GM12864 (cell line): ENCODE data around the gene INSRR.

Source experiments
- DNase-seq: peaks from one replicate; pipeline ENCODE4 v3.0.0-alpha.2; 2011; ENCODE audit warnings: low read depth
- H3K4me3 ChIP-seq: 2 replicates; pipeline ENCODE4 v1.5.1; 2011; ENCODE audit warnings: mild to moderate bottlenecking, low read depth, low read length, control low read depth
- TF ChIP-seq, protein P1 (sequence below): IDR thresholded peaks from 2 replicates; pipeline ENCODE4 v1.5.1; 2011; ENCODE audit warnings: low read depth, mild to moderate bottlenecking, moderate library complexity, low read length, control low read depth, inconsistent platforms; ENCODE audit errors: missing control alignments

Gene INSRR

DNA sequence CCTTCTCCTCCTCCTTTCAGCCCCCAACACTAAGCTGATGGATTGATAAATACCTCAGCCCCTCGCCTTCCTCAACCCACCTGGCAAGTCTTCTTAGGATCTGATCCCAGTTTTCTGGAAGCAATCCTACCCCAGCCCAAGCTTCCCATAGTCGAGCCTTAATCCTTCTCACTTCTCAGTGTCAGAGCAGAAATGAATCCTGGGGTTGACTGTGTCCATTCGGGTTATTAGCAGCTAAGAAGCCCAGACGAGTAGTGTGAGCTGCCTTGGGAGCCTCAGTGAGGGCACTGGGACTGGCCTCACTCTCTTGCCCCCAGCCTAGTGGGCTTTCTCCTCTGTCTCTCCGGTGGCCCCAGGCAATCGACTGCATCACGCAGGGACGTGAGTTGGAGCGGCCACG, 22.2 kb upstream of the INSRR start:
- no peak overlapping the region for H3K4me3 ChIP-seq
- DNase-seq, result no peak
- TF ChIP-seq, protein P1, sequence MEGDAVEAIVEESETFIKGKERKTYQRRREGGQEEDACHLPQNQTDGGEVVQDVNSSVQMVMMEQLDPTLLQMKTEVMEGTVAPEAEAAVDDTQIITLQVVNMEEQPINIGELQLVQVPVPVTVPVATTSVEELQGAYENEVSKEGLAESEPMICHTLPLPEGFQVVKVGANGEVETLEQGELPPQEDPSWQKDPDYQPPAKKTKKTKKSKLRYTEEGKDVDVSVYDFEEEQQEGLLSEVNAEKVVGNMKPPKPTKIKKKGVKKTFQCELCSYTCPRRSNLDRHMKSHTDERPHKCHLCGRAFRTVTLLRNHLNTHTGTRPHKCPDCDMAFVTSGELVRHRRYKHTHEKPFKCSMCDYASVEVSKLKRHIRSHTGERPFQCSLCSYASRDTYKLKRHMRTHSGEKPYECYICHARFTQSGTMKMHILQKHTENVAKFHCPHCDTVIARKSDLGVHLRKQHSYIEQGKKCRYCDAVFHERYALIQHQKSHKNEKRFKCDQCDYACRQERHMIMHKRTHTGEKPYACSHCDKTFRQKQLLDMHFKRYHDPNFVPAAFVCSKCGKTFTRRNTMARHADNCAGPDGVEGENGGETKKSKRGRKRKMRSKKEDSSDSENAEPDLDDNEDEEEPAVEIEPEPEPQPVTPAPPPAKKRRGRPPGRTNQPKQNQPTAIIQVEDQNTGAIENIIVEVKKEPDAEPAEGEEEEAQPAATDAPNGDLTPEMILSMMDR, result no peak

DNA sequence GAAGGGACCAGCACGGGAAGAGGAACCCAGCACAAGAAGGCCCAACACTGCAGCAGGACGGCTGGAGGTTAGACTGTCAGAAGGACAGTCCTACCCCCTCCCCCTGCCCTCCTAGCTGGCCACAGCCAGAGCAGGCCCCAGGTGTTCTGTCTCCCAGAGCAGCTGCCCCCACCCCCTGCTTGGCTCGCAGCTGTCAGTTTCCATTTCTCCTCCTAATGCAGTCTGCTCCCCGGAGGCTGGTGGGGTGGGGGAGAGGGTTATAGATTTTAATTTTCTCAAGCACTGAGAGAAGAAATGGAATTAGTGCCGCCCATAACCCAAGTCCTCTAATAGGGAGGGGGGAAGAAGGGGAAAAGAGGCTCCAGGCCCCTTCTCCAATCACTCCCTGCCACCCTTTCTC, 21.6 kb upstream of the INSRR start:
- no peak overlapping the region for H3K4me3 ChIP-seq
- DNase-seq, result no peak

DNA sequence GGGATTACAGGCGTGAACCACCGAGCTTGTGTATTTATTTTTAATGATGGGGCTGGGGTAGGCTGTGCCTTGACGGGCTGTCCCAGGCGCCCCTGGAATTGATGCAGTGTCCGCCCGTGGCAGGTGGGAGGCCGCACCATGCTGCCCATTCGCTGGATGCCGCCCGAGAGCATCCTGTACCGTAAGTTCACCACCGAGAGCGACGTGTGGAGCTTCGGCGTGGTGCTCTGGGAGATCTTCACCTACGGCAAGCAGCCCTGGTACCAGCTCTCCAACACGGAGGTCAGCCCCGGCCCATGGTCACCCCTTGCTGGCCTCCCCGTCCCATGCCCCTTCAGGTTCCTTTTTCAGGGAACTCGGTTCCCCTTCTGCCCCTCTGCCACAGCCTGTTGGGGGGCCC, 21.0 kb upstream of the INSRR start:
- no peak overlapping the region for H3K4me3 ChIP-seq
- DNase-seq, result no peak
- TF ChIP-seq, protein P1, result no peak

More for the DNA sequence above, 21.6 kb upstream of the INSRR start:
- TF ChIP-seq, protein P1, result no peak

DNA sequence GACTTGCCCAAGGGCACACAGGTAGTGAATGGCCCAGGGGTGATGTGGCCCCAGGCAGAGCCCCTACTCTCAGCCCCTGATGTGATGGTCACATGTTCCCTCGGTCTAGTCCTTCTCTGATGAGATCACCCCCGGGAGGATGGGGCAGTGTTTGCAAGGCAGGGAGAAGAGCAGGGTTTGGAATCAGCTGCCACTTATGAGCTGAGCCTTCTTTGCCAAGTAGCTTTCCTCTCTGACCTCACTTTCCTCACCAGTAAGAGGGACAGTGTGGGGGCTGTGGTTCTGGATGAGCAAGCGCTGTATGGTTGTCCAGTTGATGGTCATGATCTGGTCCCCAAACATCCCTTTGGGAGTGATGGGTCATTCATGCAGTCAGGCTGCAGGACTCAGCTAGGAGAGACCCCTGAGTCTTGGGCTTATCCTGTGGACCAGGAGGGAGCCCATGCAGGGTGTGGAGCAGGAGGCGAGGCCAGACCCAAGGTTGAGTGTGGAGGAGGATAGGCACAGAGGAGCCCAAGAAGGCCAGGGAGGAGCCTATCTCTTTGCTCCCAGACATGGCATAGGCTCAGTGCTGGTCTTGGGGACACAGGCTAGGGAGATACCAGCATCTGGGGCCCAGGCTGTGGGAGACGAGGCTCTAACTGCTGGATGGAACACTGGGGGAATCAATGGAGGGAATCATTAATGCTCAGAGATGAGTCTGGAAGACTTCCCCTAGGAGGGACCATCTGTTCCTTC, 18.7 kb upstream of the INSRR start:
- TF ChIP-seq, protein P1, result no peak
- H3K4me3 ChIP-seq, result no peak overlapping the region
- no peak for DNase-seq

DNA sequence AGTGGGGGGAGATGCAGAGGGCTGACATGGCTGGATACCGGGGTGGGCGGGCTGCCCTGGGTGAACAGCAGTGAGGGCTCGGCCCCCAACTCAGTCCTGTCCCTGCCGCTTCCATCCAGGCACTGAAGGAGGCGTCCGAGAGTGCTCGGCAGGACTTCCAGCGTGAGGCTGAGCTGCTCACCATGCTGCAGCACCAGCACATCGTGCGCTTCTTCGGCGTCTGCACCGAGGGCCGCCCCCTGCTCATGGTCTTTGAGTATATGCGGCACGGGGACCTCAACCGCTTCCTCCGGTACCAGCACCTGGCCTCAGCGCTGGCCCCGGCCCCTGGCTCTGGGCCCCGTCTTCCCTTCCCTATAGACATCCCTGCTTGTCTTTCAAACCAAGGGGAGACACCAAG, 17.4 kb upstream of the INSRR start:
- no peak overlapping the region for H3K4me3 ChIP-seq
- no peak for DNase-seq
- TF ChIP-seq, protein P1, result no peak

DNA sequence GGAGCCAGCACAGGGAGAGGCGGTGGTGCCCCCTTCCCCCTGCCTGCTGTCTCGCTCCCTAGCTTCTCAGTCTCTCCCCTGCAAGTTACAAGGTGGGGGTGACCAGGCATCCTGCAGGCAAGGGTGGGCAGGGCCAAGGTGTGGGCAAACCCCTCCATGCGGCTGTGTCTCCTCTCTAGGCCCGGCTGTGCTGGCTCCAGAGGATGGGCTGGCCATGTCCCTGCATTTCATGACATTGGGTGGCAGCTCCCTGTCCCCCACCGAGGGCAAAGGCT, 16.4 kb upstream of the INSRR start:
- TF ChIP-seq, protein P1, result no peak
- DNase-seq, result no peak
- no peak overlapping the region for H3K4me3 ChIP-seq
